ENCODE results near the gene SMG6.

DNA sequence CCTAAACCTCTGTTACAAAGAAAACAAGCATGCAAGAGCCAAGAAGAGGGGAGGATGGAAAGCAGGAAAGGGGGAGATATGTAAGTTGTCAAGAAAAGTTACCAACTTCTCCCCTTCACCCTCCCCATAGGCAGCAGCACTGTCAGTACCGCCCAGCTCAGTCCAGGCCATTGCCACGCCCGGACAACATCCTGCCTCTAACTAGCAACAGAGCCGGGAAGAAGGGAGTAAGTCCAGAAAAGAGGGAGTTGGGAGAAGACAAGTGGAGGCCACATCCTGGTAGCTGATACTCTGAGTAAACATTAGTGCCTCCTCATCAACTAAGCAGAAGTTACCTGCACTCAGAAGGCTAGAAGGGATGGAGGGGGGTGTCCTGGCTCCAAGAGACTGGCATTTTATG, 113.6 kb downstream of the SMG6 start:
- TF ChIP-seq, protein P1, sequence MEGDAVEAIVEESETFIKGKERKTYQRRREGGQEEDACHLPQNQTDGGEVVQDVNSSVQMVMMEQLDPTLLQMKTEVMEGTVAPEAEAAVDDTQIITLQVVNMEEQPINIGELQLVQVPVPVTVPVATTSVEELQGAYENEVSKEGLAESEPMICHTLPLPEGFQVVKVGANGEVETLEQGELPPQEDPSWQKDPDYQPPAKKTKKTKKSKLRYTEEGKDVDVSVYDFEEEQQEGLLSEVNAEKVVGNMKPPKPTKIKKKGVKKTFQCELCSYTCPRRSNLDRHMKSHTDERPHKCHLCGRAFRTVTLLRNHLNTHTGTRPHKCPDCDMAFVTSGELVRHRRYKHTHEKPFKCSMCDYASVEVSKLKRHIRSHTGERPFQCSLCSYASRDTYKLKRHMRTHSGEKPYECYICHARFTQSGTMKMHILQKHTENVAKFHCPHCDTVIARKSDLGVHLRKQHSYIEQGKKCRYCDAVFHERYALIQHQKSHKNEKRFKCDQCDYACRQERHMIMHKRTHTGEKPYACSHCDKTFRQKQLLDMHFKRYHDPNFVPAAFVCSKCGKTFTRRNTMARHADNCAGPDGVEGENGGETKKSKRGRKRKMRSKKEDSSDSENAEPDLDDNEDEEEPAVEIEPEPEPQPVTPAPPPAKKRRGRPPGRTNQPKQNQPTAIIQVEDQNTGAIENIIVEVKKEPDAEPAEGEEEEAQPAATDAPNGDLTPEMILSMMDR (IDR thresholded peaks at IDR 0.05; ENCODE audit: low read depth, low read length) = no peak
- no peak for TF ChIP-seq EZH2phosphoT487 (IDR thresholded peaks at IDR 0.05; ENCODE audit: low read depth)
